MCF 10A (cell line): ENCODE data around the gene PFKFB3. TPM values are rescaled to one million over a fixed set of nuclear protein-coding genes. Genes with fewer than 3 reads are reported as not detected.

Experiments used
- BruUV-seq: library from RNA; stranded (reverse); fragments of 400-500 nt; replicated peaks from 2 replicates; lab custom pipeline; 2021; lab: Mats Ljungman, UMichigan
- CTCF ChIA-PET: fragments of 300-600 bp; sonication (Branson Sonifier 250); formaldehyde crosslinking; extraction: SDS; loops from one replicate; lab custom pipeline; 2021; ENCODE audit warnings: antibody characterized with exemption, inconsistent platforms; lab: Yijun Ruan, JAX
- POLR2A ChIA-PET: fragments of 300-600, 350-650 bp; sonication (Branson Sonifier 250); formaldehyde crosslinking; extraction: SDS; loops from one replicate; lab custom pipeline; 2020; ENCODE audit warnings: antibody characterized with exemption, inconsistent platforms; lab: Yijun Ruan, JAX
- DNase-seq: peaks from one replicate; pipeline ENCODE4 v3.0.0-alpha.2; 2018; ENCODE audit not compliant: unreplicated experiment
- H3K27ac Mint-ChIP-seq: one replicate; pipeline ENCODE4 v1.8.0; 2022; ENCODE audit warnings: mild to moderate bottlenecking, low read depth, mixed read lengths; ENCODE audit not compliant: unreplicated experiment
- H3K27me3 Mint-ChIP-seq: one replicate; pipeline ENCODE4 v1.8.0; 2022; ENCODE audit warnings: mixed read lengths; ENCODE audit not compliant: insufficient read depth, unreplicated experiment
- H3K36me3 Mint-ChIP-seq: one replicate; pipeline ENCODE4 v1.8.0; 2022; ENCODE audit warnings: mild to moderate bottlenecking, moderate library complexity, mixed read lengths; ENCODE audit not compliant: insufficient read depth, unreplicated experiment
- H3K4me1 Mint-ChIP-seq: one replicate; pipeline ENCODE4 v1.8.0; 2022; ENCODE audit warnings: mixed read lengths; ENCODE audit not compliant: insufficient read depth, unreplicated experiment
- H3K4me3 Mint-ChIP-seq: one replicate; pipeline ENCODE4 v1.8.0; 2022; ENCODE audit warnings: mild to moderate bottlenecking, moderate library complexity, mixed read lengths; ENCODE audit not compliant: unreplicated experiment
- H3K9me3 Mint-ChIP-seq: one replicate; pipeline ENCODE4 v1.8.0; 2022; ENCODE audit warnings: mixed read lengths; ENCODE audit not compliant: unreplicated experiment
- CTCF ChIP-seq: fragments of 200-600 bp; IDR thresholded peaks from one replicate; pipeline ENCODE4 v1.8.0; 2022; ENCODE audit warnings: antibody characterized with exemption, mild to moderate bottlenecking; ENCODE audit not compliant: unreplicated experiment
- intact Hi-C: fragments of 100-400 bp; cut with micrococcal nuclease; formaldehyde crosslinking; loops from 2 replicates; pipeline ENCODE4 v1.14.1; 2022
- total RNA-seq: library from RNA; stranded (reverse); gene quantifications from 2 replicates; pipeline ENCODE4 v1.2.3, GENCODE V29; 2022

Gene PFKFB3
- total RNA-seq, 1 experiment from 2014 or later, result 15.8 TPM

GRCh38 chr10:6178581-6178980 is 24.2 kb upstream of the PFKFB3 start:
- ChIA-PET POLR2A (interaction anchor here (0.7 kb wide), 1 partner anchor 159 kb away, joined by 3 read pairs; no protein-coding TSS in a partner anchor), CTCF (interaction anchor here (0.7 kb wide), 1 partner anchor 11 kb away, joined by 3 read pairs; no protein-coding TSS in a partner anchor)
- no peak for DNase-seq

GRCh38 chr10:6179078-6179477 is 23.7 kb upstream of the PFKFB3 start:
- no TSS peak for BruUV-seq
- POLR2A ChIA-PET, result interaction anchor here (0.7 kb wide), 1 partner anchor 158 kb away, joined by 3 read pairs; no protein-coding TSS in a partner anchor

More at GRCh38 chr10:6178581-6178980, 24.2 kb upstream of the PFKFB3 start:
- Mint-ChIP-seq H3K27ac (no peak overlapping the region), H3K36me3 (peaks cover 15% of the 10 kb centered on the region), H3K9me3 (no peaks in the 10 kb centered on the region), H3K4me3 (no peak overlapping the region), H3K27me3 (no peaks in the 10 kb centered on the region), H3K4me1 (peaks cover 8% of the 10 kb centered on the region)
- BruUV-seq, result no TSS peak
- no peak for TF ChIP-seq CTCF
- intact Hi-C loops, result no loop called here

GRCh38 chr10:6180480-6181110 is 22.1 kb upstream of the PFKFB3 start:
- peaks cover 8% of the 10 kb centered on the region for H3K4me1 Mint-ChIP-seq
- DNase-seq, result no peak
- H3K27me3 Mint-ChIP-seq, result no peaks in the 10 kb centered on the region
- no peak overlapping the region for H3K27ac Mint-ChIP-seq
- peaks cover 9% of the 10 kb centered on the region for H3K36me3 Mint-ChIP-seq
- ChIA-PET CTCF (no interaction called here), POLR2A (interaction anchor here (0.6 kb wide), 1 partner anchor 282 kb away, joined by 3 read pairs; no protein-coding TSS in a partner anchor)
- TF ChIP-seq CTCF, result no peak
- H3K9me3 Mint-ChIP-seq, result no peaks in the 10 kb centered on the region
- intact Hi-C loops, result no loop called here
- no peak overlapping the region for H3K4me3 Mint-ChIP-seq
- BruUV-seq, result no TSS peak

More at GRCh38 chr10:6179078-6179477, 23.7 kb upstream of the PFKFB3 start:
- Mint-ChIP-seq H3K9me3 (no peaks in the 10 kb centered on the region), H3K27ac (no peak overlapping the region), H3K4me1 (peaks cover 8% of the 10 kb centered on the region), H3K4me3 (no peak overlapping the region), H3K36me3 (peaks cover 15% of the 10 kb centered on the region), H3K27me3 (no peaks in the 10 kb centered on the region)
- intact Hi-C loops, result no loop called here
- CTCF ChIA-PET, result interaction anchor here (0.7 kb wide), 1 partner anchor 12 kb away, joined by 3 read pairs; no protein-coding TSS in a partner anchor
- TF ChIP-seq CTCF, result no peak
- no peak for DNase-seq

- ChIA-PET CTCF (no interaction called here), POLR2A (interaction anchor here (0.8 kb wide), 1 partner anchor 95 kb away, joined by 3 read pairs; no protein-coding TSS in a partner anchor)
- TF ChIP-seq CTCF, result no peak
- Mint-ChIP-seq H3K27me3 (no peaks in the 10 kb centered on the region), H3K9me3 (no peaks in the 10 kb centered on the region), H3K36me3 (peaks cover 4% of the 10 kb centered on the region), H3K4me3 (no peak overlapping the region), H3K4me1 (peaks cover 7% of the 10 kb centered on the region), H3K27ac (no peak overlapping the region)
- intact Hi-C loops, result no loop called here
- no TSS peak for BruUV-seq
- DNase-seq, result no peak
Observed at GRCh38 chr10:6181249-6181648, 21.5 kb upstream of the PFKFB3 start.
